Uterus (tissue), 4 donors: ENCODE data around the gene NBAS. TPM values are rescaled to one million over a fixed set of nuclear protein-coding genes. Genes with fewer than 3 reads are reported as not detected.

ENCODE experiments used
- DNase-seq, 2 donors: peaks; one replicate each; pipeline ENCODE4 v3.0.0-alpha.2; 2019 to 2020
- H3K27ac ChIP-seq, 2 donors: fragments of 200-600 bp; sonication (generic); 1 replicate in 1 of 2; 2 replicates in 1 of 2; pipeline ENCODE4 v1.5.1; 2016 to 2018
- H3K27me3 ChIP-seq, 2 donors: fragments of 200-600 bp; sonication (generic); one replicate each; pipeline ENCODE4 v1.5.1; 2018 to 2019; ENCODE audit warnings: control low read depth in 1 of 2
- H3K36me3 ChIP-seq, 2 donors: fragments of 200-600 bp; sonication (generic); one replicate each; pipeline ENCODE4 v1.5.1; 2019; ENCODE audit warnings: control low read depth in 1 of 2
- H3K4me1 ChIP-seq, 2 donors: fragments of 200-600 bp; sonication (generic); one replicate each; pipeline ENCODE4 v1.5.1; 2018 to 2019; ENCODE audit warnings: control low read depth in 1 of 2
- H3K4me3 ChIP-seq, 2 donors: fragments of 200-600 bp; sonication (generic); 1 replicate in 1 of 2; 2 replicates in 1 of 2; pipeline ENCODE4 v1.5.1; 2018 to 2019; ENCODE audit warnings: mild to moderate bottlenecking in 1 of 2
- H3K9me3 ChIP-seq, 2 donors: fragments of 200-600 bp; sonication (generic); one replicate each; pipeline ENCODE4 v1.5.1; 2019; ENCODE audit warnings: control low read depth in 1 of 2
- CTCF ChIP-seq, 4 experiments: fragments of 200-600 bp in 2 of 4; fragments of 450-650 bp in 2 of 4; sonication (generic) in 2 of 4; IDR thresholded peaks; one replicate each; pipeline ENCODE4 v1.5.1; 2016 to 2019; ENCODE audit warnings: antibody characterized with exemption in 4 of 4, mild to moderate bottlenecking in 2 of 4, moderate library complexity in 1 of 4
- POLR2A ChIP-seq, 2 donors: fragments of 450-650 bp; IDR thresholded peaks; one replicate each; pipeline ENCODE4 v1.6.1; 2016; ENCODE audit warnings: antibody characterized with exemption in 2 of 2, mild to moderate bottlenecking in 1 of 2, moderate library complexity in 1 of 2
- intact Hi-C: fragments of 100-400 bp; cut with DNase I; formaldehyde crosslinking; loops from one replicate; pipeline ENCODE4 v1.15.1; 2023; ENCODE audit warnings: low total_unique reads
- total RNA-seq, 4 donors: library from RNA; depleted of rRNA in 3 of 4; stranded (reverse); fragments of >200 nt in 3 of 4; gene quantifications; one replicate each; pipeline versions ENCODE4 v1.1.0 to v1.2.4, GENCODE V29; 2014 to 2023
- donor health status: DM: yes; HTN: yes; CAD: no.

The NBAS gene
- total RNA-seq, 4 donors from 2014 or later, result 36.2 to 93.5 (median 49.5) TPM

DNA sequence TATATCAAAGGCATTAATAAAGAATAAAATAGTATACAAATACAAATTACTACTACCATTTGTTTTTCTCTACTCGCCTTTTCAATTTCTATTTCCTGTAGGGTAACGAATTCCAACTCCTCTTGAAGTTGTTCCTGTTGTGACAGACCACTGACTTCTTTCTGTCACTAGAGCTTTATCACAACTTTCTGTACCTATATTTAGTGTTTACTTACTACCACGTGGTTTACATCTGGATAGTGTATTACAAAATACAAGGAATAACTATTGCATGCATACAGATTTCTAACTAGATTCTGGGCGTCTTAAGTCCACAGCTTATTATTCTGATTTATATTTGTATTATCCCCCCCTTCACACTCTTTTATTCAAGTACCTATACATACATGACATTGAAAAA, 22.3 kb downstream of the NBAS start:
- Histone ChIP-seq H3K27ac (no peak overlapping the region), H3K36me3 (no peaks in the 10 kb centered on the region), H3K4me3 (no peak overlapping the region), H3K4me1 (no peaks in the 10 kb centered on the region), H3K27me3 (no peaks in the 10 kb centered on the region), H3K9me3 (no peaks in the 10 kb centered on the region)
- TF ChIP-seq POLR2A (IDR thresholded peaks at IDR 0.05), result no peak
- no peak for TF ChIP-seq CTCF (IDR thresholded peaks at IDR 0.05)
- no peak for DNase-seq
- intact Hi-C loops, result no loop called here

DNA sequence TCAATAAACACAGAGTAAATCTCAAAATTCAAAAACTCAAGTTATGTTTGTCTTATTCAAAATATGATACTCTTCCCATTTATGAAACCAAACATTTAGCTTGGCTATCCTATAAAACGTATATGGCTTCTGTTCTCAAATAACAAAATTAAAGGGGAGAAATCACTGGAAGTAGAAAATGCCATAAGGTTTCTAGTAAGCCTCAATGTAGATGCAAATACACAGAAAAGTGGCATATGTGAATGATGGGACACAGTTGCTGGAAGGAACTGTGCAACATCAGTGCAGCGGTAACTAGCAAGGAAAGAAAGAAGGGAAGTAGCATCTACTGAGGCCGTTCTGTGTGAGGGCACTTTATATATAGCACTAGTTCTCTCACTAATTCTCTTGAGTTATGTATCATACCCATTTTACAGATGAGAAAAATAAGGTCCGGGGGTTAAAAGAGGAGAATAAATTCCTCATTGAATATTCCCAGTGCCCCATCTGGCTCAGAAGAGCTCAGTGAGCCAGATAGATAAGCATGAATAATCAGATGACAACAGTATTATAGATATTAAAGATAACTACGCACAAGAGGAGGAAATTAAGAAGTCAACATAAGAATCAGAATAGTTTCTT, 27.2 kb downstream of the NBAS start:
- H3K4me1 ChIP-seq, result no peaks in the 10 kb centered on the region
- no peaks in the 10 kb centered on the region for H3K9me3 ChIP-seq
- no peaks in the 10 kb centered on the region for H3K27me3 ChIP-seq
- TF ChIP-seq POLR2A (IDR thresholded peaks at IDR 0.05) (no peak), CTCF (IDR thresholded peaks at IDR 0.05) (no peak)
- H3K27ac ChIP-seq, result no peak overlapping the region
- no peaks in the 10 kb centered on the region for H3K36me3 ChIP-seq
- no peak for DNase-seq
- intact Hi-C loops, result no loop called here
- H3K4me3 ChIP-seq, result no peak overlapping the region

DNA sequence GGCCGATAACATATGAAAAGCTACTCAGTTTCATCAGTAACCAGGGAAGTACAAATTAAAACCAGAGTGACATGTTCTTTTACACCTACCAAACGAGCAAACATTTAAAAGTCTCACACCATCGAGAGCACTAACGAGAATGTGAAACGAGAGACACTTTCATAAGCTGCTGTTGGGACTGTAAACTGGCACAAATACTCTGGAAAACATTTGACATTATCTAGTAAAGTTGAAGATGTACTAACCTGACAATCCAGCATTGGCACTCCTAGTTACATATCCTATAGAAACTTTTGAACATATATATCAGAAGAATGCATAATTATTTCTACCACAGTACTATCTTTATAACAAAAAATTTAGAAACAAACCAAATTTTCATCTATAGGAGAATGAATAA, 28.1 kb downstream of the NBAS start:
- intact Hi-C loops, result no loop called here
- Histone ChIP-seq H3K36me3 (no peaks in the 10 kb centered on the region), H3K27me3 (no peaks in the 10 kb centered on the region), H3K9me3 (no peaks in the 10 kb centered on the region), H3K27ac (no peak overlapping the region), H3K4me1 (no peaks in the 10 kb centered on the region), H3K4me3 (no peak overlapping the region)
- no peak for DNase-seq
- TF ChIP-seq CTCF (IDR thresholded peaks at IDR 0.05) (no peak), POLR2A (IDR thresholded peaks at IDR 0.05) (no peak)

GRCh38 chr2:15531095-15531854, 29.9 kb downstream of the NBAS start:
- Histone ChIP-seq H3K4me1 (no peaks in the 10 kb centered on the region), H3K4me3 (no peak overlapping the region), H3K9me3 (no peaks in the 10 kb centered on the region), H3K27ac (no peak overlapping the region), H3K27me3 (no peaks in the 10 kb centered on the region), H3K36me3 (no peaks in the 10 kb centered on the region)
- no peak for DNase-seq
- intact Hi-C loops, result no loop called here
- TF ChIP-seq POLR2A (IDR thresholded peaks at IDR 0.05) (no peak), CTCF (IDR thresholded peaks at IDR 0.05) (no peak)

GRCh38 chr2:15527074-15527739, 33.9 kb downstream of the NBAS start:
- intact Hi-C loops, result no loop called here
- TF ChIP-seq CTCF (IDR thresholded peaks at IDR 0.05) (no peak), POLR2A (IDR thresholded peaks at IDR 0.05) (no peak)
- Histone ChIP-seq H3K4me3 (no peak overlapping the region), H3K9me3 (no peaks in the 10 kb centered on the region), H3K36me3 (no peaks in the 10 kb centered on the region), H3K4me1 (no peaks in the 10 kb centered on the region), H3K27ac (no peak overlapping the region), H3K27me3 (no peaks in the 10 kb centered on the region)
- no peak for DNase-seq
